Stimulated activated CD8-positive, alpha-beta memory T cell treated with anti-CD3 and anti-CD28 coated beads, Interleukin-7, amount 100 ng/mL, for 48 hours (primary cell): ENCODE measurements around the gene NPHP4.

Experiments
- DNase-seq, 2 donors: peaks; one replicate each; pipeline ENCODE4 v3.0.0-alpha.2; 2020; ENCODE audit warnings: low read depth in 1 of 2; ENCODE audit errors: extremely low read depth in 1 of 2

The NPHP4 gene

DNA sequence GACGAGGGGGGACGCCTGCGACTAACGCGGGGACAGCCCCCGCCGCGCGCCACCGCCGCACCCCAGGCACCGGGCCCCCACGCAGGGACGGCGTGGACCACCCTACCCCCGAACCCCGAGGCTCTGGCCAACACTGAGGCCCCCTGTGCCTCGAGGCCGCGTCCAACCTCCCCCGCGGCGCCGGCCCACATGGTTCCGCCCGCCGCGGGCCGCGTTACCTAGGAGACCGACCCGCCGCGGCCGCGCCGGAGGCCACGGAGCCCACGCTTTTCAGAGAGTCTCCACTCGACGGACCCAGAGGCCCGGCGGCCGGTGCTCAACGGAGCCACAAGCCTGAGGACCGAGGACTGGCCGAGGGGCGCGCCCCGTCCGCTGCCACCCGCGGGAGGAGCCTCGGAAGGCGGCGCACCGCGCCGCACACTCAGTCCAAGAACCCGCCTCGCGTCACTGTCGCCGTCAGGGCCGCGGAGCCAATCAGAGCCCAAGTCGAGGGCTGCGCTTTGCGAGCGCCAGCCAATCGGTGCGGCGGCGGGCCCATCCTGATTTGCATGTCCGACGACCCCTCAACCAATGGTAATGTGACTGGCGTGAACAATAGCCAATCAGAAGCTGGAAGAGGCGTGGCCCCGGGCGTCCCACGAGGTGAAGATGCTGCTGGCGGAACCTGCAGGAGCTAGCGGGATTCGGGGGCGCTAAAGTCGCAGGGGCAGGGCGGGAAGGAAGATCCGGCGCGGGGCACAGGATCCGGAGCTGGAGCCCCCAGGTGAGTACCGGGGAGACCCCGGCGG, at the start of gene NPHP4:
TSS of gene NPHP4 (minus strand) at position 400 of the 788 bp plus-strand sequence. CDS start 6,136 bp downstream, outside the sequence.
- DNase-seq = peak; percentile 98 to 99

DNA sequence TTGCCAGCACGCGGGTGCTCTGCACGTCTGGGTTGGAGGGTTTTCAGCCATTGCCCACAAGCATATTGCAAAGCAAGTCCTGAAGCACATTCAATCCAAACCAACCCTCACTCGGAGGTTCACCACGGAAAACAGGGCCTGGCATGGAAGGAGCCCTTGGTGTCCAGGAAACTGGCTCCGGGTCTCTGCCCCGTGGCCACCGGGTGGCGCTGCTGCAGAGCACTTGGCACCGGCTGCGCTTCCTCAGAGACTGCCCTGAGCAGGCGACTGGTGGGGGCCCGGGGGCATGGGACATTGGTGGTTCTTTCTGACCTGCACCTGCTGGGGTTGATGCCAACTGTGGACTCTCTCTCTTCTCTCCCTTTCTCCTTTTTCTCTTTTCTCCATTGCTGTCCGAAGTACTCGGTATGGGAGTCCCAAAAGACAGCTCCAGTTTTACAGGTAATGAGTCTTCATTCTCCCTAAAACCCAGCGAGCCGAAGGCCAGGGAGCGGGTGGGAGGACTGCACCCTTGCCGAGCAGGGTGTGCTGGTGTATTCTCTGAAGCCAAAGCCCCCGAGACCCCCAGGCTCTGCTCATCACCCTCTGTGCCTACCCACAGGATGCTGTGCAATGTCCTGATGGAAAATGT, 49.3 kb upstream of the NPHP4 start:
- no peak for DNase-seq

DNA sequence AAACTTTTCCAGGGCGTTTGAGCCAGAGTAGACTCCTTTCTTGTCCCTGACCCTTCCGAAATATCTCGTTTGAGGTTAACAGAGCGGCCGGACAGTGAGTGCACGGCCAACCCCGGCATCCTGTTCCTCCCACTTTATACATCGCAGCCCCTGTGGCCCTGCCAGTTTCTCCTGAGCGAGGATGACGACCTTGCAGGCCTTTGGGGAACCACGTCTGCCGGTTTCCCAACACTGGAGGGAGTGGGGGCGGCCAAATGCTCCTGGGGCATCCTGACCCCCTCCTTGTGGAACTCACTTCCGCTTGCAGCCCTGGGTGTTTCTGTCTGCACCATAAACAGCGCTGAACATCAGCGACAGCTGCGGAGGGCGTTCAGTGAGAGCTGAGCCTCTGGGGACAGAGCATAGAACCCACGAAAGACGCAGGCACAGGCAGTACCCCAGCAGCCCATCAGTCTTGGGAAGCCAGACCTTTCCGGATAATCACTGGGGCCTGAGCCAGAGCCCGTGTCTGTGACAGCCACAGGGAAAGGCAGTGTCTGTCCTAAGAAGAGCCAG, 48.7 kb upstream of the NPHP4 start:
- DNase-seq = no peak

DNA sequence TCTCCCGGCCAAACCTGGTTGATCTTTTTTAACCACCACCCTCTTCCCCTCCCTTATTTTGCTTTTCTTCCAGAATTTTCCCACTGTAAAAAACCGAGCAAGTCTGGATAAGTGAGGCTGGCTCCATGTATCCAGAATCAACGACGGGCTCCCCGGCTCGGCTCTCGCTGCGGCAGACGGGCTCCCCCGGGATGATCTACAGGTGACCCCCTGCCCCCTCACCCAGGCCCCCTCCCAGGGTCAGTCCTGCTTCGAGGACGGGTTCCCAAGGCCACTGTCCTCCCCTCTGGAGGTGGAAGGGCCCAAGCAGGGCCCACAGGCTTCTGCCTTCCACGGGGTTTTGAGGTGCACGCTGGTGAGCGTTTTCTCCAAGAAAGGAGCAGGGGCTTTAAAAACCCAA, 48.2 kb upstream of the NPHP4 start:
- DNase-seq = no peak

DNA sequence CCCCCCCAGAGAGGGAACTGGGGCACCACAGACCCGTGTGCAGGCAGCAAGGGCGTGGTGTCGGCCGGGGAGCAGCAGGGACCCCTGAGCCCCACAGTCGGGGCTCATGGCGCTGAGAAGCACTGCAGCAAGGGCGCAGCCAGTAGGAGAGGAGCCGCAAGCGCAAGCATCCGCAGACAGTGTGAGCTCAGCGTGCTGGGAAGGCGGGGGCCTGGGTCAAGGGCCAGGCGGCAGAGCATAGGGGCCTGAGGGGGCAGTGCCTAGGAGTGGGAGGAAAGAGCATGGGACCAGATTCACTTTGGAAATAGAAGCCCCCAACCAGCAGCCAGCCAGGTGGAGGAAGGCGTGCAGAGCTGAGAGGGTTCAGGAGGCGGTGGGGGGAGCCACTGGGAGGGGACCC, 46.8 kb upstream of the NPHP4 start:
- DNase-seq = no peak

DNA sequence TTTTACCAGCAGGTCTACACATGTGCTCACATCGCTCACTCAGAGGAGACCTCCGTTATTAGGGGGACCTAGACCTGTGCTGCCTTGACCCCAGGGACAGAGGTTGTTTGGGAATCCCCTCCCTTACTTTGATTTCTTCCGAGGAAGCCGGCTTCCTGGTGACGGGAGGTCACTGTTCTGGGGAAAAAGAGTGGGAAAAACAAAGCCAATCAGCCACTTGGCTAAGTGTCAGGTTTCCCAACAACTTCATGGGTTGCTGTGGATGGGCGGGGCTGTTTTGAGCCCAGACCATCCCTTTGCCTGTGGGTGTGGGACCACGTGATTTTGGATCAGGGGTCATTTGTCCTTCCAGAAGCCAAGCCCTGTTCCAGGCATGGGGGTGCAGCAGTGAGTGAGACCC, 46.4 kb upstream of the NPHP4 start:
- no peak for DNase-seq

DNA sequence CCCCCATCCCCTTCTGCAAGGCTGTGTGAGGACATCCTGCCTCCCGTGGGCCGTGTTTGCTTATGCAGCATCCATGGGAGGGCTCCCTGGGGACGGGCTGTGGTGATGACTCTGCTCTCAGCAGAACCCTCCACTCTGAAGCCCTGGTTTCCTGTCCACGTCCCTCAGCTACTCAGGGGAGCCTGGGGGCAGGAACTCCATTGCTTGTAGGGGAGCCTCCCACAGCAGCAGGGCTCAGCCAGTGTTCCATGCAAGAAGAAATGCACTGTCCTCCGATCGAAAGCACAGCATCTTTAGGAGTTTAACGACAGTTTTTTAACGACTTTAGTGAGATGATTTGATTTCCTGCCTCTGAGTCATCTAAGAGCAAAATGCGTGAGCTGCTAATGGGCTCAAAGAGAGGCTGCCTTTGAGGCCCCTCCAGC, 45.1 kb upstream of the NPHP4 start:
- DNase-seq = no peak

DNA sequence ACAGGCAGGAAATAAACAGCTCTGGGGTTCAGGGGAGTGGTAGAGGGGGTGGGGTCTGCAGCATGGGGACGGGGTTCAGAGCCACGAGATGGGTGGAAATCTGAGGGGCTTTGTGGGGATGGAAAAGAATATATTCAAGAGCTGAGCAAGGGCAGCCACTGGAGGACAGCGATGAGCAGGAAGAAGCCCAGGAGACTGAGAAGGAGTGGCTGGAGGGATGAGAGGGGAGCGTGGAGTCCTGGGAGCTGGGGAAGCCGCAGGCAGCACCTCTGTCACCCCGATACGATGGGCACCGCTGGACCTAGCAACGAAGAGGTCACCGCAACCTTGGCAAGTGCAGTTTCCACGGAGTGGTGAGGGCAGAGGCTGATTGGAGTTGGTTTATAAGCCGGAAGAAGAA, 43.5 kb upstream of the NPHP4 start:
- no peak for DNase-seq

DNA sequence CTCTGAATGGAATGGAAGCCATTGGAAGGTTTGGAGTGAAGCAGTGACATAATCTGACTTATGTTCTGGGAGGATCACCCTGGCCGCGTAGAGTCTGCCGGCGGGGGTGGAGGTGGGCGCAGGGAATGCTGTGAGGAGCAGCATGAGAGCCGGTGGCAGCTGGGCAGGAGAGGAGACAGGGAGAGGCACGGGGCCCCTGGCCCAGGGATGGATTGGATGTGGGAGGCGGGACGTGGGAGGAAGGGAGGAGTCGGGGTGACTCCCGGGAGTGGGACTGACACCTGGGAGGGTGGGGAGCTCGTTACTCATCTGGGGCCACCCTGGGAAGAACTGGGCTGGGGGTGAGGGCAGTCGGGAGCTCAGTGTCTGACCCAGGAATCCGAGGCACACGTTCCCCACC, 43.1 kb upstream of the NPHP4 start:
- no peak for DNase-seq

DNA sequence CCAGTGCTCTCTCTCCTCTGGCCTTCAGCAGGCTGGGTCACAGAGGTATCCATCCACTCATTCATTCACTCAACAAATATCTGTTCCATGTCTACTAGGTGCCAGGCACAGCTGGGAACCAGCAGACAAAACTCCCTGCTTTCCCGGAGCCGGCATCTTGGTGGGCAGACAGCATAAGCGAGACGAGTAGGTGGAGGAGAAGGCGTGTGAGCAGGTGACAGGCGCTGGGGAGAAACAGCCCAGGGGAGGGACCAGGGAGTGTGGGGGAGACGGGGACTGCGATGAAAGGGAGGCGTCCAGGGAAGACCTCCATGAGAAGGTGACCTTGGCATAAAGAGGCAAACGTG, 42.5 kb upstream of the NPHP4 start:
- DNase-seq = no peak

DNA sequence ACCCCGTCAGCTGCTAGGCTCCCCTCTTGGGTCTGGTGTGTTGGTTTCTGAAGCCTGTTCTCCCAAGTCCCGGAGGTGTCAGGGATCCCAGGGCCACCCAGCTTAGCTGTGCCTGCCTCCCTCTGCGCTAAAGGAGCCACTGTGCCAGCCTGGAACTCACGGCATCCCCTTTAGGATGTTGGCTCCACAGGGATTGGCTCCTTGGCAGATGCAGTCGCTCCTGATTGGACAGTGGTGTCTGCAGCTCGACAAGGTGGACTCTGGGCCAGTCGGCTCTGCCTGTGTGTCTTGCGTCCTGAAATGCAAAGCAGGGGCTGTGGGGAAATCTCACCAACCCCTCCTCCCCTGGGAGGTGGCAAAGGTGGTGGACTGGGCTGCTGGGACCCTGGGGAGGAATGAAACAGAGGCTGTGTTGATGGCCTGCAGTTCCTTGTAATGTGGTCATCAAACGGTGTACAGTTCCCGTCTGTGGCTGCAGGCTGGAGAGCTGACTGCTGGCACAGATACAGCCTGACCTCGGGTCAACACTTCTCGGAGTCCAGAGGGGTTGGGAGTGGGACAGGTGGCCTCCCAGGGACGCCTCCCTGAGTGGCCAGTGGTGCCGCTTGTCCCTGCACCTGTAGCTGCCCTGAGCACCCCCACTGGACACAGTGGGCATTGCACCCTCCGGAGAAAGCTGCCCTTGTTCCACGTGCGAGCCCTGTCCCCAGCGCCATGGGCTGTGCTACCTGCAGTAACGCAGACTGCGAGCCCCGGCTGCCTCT, 41.9 kb upstream of the NPHP4 start:
- no peak for DNase-seq

DNA sequence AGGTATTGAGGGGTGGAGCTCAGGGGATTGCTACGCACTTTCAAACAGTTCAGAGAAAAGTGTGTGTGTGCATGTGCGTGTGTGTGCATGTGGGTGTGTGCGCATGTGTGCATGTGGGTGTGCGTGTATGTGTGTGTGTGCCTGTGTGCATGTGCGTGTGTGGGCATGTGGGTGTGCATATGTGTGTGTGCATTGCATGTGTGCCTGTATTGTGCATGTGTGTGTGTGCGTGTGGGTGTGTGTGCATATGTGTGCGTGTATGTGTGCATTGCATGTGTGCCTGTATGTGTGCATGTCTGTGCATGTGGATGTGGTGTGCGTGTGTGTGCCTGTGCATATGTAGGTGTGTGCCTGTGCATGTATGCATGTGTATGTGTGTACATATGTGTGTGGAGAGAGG, 40.9 kb upstream of the NPHP4 start:
- no peak for DNase-seq

DNA sequence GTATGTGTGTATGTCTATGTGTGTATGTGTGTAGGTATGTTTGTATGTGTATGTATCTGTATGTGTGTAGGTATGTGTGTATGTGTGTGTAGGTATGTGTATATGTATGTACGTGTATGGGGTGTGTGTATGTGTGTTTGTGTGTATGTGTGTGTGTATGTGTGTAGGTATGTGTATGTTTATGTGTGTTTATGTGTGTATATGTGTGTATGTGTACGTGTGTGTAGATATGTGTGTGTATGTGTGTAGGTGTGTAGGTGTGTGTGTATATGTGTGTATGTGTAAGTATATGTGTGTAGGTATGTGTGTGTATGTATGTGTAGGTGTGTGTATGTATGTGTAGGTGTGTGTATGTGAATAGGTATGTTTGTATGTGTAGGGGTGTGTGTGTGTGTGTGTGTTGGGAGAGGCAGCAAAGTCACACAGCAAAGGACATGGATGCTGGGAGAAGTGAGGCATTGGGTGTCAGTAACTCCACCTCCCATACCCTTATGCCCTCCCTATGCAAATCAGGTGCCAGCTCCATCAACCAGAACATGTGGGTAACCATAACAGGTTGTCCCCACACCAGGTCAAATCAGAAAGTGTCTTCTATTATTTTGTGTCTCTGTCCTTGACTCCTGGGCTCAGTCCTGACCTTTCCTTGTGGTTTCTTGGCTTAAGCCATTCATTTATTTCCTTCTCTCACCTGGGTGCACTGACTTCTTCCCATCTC, 38.5 kb upstream of the NPHP4 start:
- DNase-seq = no peak

DNA sequence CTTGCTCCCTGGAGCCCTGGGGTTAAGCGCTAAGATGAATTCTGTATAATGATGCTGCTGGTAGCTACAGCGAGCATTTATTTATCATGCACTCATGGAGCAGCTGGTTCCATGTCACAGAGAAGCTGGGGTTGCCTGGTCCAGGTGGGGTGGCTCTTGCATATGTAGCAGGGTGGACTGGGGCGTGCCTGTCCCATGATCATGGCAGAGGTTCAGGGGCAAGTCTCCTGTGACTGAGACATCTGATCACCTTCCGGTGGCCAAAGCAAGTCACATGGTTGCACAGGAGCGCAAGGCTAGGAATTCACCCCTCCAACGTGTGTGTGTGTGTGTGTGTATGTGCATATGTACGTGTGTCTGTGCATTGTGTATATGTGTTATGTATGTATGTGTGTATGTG, 37.9 kb upstream of the NPHP4 start:
- no peak for DNase-seq

DNA sequence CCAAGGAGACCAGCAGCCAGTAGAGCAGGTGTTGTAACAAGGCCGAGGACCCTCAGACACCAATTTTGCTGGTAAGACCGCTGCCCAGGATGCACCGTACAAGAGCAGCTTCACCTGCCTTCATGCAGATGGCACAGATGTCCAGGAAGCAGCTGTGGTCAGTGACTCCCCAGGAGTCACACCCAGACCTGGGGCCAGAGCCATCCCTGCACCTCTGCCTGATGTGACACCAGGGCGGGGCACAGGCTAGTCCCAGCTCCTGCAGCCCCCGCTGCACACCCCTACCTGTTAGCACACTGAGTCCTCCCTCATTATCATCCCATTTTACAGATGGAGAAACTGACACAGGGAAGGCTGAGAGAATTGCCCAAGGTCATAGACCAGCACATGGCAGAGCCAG, 37.1 kb upstream of the NPHP4 start:
- no peak for DNase-seq

DNA sequence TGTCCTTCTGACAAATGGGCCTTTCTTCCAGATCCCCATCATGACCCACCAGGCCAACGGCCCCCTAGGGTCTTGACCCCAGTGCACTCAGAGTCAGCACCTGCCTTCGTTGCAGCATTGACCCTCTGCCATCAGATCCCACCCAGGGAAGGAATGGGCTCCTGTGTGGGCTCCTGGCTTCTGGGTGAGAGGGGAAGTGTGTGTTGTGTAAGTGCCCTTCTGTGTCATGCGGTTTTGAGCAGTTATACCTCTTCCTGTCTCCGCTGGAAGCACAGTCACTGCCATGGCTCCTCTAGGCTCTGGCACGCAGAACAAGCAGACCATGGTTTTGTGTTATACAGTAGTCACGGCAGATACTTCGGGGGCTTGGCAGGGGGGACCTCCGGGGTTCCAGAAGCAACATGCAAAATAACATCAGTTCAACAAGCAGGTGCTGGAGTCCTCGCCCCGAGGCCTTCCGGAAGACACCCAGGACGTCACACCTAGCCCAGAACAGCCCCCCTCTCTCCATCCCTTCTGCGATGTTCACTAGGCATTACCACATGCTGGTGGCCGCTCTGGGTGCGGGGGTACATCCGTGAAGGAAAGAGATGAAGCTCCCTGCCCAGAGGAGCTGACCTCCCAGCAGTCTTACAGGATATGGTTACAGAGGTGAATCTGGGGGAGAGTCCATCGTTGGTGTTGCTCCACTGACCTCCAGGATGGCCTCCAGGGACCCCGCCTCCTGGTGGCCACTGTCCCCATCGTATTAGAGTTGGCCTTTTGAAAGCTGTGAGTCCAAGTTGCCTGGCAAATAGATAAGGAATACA, 36.0 kb upstream of the NPHP4 start:
- peak; percentile 30 to 61 for DNase-seq

DNA sequence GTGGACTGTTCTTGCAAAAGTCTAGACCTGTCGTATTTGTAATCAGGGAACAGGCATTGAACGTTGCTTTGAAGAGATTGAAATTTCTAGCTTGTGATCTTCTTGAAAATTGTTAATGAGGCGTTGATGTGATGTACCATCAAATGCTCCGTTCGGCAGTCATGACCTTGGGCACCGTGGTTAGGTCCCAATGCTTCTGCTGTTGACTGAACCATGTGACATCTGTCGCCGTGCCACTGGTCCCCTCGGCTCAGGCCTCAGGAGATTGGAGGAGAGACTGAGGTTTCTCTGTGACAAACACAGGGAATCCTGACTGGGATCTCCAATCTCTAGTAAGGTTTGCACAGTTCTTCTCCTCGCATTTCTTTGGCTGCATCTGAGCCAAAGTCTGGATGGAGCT, 35.4 kb upstream of the NPHP4 start:
- DNase-seq = peak in 1 of 2 donors; percentile 10

DNA sequence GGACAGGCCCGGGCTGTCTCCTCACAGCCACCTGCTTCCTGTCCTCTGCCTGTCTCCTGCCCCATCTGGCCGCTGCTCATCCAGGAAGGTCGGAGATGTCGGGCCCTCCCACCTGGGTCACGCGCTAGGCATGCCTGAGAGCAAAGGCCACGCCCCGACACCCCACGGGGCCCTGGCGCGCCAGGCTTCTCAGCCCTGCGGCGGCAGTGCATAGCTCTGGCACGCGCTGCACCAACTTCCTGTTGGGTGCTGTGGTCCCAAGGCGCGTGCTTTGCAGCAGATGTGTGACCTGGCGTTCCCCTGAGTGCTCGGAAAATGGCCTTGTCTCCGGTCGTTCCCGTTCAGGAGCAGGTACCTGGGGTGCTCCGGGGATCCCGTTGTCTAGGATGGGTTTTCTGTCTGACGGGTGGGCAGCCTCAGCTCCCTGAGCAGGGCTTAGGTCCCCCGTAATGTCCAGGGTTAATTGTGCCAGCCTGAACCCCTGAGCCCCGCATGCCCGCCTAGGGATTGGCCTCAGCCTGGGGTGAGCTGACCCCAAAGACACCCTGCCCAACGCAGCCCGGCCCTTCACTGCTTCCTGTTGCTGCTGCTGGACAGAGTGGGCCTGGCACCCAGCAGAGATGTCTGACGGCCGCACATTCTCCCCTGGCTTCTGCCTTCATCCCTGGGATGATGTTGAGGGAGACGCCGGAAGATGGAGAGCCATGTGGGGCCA, 34.0 kb upstream of the NPHP4 start:
- DNase-seq = peak; percentile 88 to 94

DNA sequence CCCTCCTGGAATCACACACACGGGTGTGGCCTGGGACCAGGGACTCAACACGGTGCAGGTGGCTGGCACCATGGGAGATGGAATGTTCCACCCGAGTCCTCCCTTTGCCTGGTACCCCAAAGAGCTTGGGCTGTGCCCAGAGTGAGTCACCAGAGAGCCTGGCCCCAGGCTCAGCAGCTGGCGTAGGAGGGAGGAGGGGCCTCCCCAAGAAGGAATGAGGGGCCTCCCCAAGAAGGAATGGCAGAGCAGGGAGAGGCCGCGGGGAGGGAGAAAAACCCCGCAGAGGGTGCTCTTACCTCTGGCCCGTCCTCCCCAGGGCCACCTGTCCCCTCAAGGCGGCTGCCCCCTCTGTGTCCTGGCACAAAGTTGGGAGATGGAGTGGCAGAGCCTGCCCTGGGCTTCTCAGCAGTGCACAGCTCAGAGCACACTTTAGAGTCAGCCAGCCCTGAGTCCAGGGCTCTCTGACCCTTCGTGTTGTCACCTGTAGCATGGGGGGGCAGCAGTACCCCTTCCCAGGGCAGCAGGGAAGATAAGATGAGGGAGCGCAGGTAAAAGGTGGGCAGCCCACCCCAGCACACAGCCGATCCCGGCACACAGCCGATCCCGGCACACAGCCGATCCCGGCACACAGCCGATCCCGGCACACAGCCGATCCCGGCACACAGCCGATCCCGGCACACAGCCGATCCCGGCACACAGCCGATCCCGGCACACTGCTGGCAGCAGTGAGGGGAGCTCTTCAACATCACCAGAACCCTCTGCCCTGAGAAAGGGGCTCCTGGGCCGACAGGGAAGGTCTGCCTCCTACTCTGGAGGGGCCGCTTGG, 33.3 kb upstream of the NPHP4 start:
- DNase-seq = no peak
